HFFc6 (cell line): ENCODE data around the gene MYOG. TPM values are rescaled to one million over a fixed set of nuclear protein-coding genes. Genes with fewer than 3 reads are reported as not detected.

Experiments used
- DNase-seq: peaks from one replicate; pipeline ENCODE4 v3.0.0-alpha.2; 2018
- H3K27ac Mint-ChIP-seq: 2 replicates; pipeline ENCODE4 v1.8.0; 2020; ENCODE audit warnings: mild to moderate bottlenecking, mixed read lengths
- H3K27me3 Mint-ChIP-seq: 2 replicates; pipeline ENCODE4 v1.8.0; 2021; ENCODE audit warnings: mild to moderate bottlenecking, moderate library complexity, mixed read lengths; ENCODE audit not compliant: insufficient read depth
- H3K36me3 Mint-ChIP-seq: 2 replicates; pipeline ENCODE4 v1.8.0; 2021; ENCODE audit warnings: low read depth, mixed read lengths
- H3K4me1 Mint-ChIP-seq: 2 replicates; pipeline ENCODE4 v1.8.0; 2020; ENCODE audit warnings: low read depth, mixed read lengths
- H3K4me3 Mint-ChIP-seq: 2 replicates; pipeline ENCODE4 v1.8.0; 2020; ENCODE audit warnings: mild to moderate bottlenecking, moderate library complexity, mixed read lengths
- H3K9me3 Mint-ChIP-seq: 2 replicates; pipeline ENCODE4 v1.8.0; 2020; ENCODE audit warnings: mild to moderate bottlenecking, mixed read lengths
- CTCF ChIP-seq: fragments of 200-600 bp; sonication (generic); IDR thresholded peaks from 2 replicates; pipeline ENCODE4 v1.5.0; 2021; ENCODE audit warnings: antibody characterized with exemption, mild to moderate bottlenecking
- total RNA-seq, 6 experiments: library from RNA; stranded (reverse); fragmentation: NEBNext Ultra II Directional; extraction: Animal tissue kit (Norgen Biotek cat#: 25700); gene quantifications; 2 replicates in 1 of 6; 3 replicates in 5 of 6; pipeline ENCODE4 v1.2.3, GENCODE V29; 2021

The MYOG gene
- total RNA-seq, 6 experiments from 2014 or later = not detected

DNA sequence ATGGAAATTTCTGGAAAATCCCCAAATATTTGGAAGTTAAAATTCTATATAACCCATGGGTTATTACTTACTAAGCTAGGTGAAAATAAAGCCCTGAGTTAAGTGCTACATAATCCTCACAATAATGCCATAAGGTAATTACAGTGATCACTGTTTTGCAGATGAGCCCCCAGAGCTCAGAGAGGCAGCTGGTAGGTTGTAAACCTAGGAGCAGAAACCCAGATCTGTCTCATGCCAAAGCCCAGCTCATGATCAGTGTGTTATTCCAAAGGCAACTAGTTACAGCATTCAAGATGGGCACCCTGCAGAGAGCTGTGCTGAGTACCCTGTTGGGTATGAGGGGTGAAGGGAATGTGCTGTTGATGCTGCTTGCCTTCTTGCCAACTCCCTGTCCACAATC is 10.8 kb upstream of the MYOG start:
- H3K27ac Mint-ChIP-seq = no peak overlapping the region
- peaks cover 39% of the 10 kb centered on the region for H3K27me3 Mint-ChIP-seq
- TF ChIP-seq CTCF = no peak
- no peaks in the 10 kb centered on the region for H3K4me1 Mint-ChIP-seq
- no peak for DNase-seq
- H3K9me3 Mint-ChIP-seq = peaks cover 16% of the 10 kb centered on the region
- peaks cover 13% of the 10 kb centered on the region; the same call in 1 of the 2 replicates for H3K36me3 Mint-ChIP-seq
- no peak overlapping the region for H3K4me3 Mint-ChIP-seq

DNA sequence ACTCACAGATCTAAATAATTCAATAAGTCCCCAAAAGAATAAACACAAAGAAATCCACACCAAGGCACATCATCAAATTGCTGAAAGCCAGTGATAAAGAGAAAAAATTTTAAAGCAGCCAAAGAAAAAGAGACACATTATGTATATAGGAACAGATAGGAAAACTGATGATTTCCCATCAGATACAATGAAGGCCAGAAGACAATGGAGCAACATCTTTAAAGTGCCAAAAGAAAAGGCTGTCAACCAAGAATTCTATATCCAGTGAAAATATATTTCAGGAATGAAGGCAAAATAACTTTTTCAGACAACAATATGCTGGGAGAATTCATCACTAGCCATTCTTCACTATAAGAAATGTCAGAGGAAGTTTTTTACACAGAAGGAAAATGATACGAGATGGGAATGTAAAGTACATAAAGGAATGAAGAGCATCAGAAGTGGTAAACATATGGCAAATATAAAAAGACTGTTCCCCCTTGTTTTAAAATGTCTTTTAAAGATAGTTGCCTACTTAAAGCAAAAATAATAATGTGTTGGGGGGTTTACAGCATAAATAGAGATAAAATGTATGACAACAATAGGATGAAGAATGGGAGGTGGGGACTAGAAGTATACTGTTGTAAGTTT is 9.4 kb upstream of the MYOG start:
- no peaks in the 10 kb centered on the region; the same call in 1 of the 2 replicates for H3K4me1 Mint-ChIP-seq
- no peak overlapping the region for H3K27ac Mint-ChIP-seq
- DNase-seq = no peak
- peaks cover 38% of the 10 kb centered on the region for H3K27me3 Mint-ChIP-seq
- TF ChIP-seq CTCF = no peak
- no peak overlapping the region for H3K4me3 Mint-ChIP-seq
- peaks cover 16% of the 10 kb centered on the region for H3K9me3 Mint-ChIP-seq
- peaks cover 13% of the 10 kb centered on the region; the same call in 1 of the 2 replicates for H3K36me3 Mint-ChIP-seq

- Mint-ChIP-seq H3K27me3 (peaks cover 45% of the 10 kb centered on the region), H3K27ac (no peak overlapping the region)
- no peak for TF ChIP-seq CTCF
Measured at GRCh38 chr1:203093754-203094410, 8.1 kb upstream of the MYOG start.

GRCh38 chr1:203091761-203092330 is 6.0 kb upstream of the MYOG start:
- TF ChIP-seq CTCF = no peak
- H3K27me3 Mint-ChIP-seq = peaks cover 34% of the 10 kb centered on the region
- H3K9me3 Mint-ChIP-seq = peaks cover 16% of the 10 kb centered on the region

More at GRCh38 chr1:203093754-203094410, 8.1 kb upstream of the MYOG start:
- H3K4me1 Mint-ChIP-seq = no peaks in the 10 kb centered on the region; the same call in 1 of the 2 replicates
- H3K36me3 Mint-ChIP-seq = peaks cover 13% of the 10 kb centered on the region; the same call in 1 of the 2 replicates
- H3K9me3 Mint-ChIP-seq = peaks cover 16% of the 10 kb centered on the region
- DNase-seq = no peak
- H3K4me3 Mint-ChIP-seq = no peak overlapping the region

DNA sequence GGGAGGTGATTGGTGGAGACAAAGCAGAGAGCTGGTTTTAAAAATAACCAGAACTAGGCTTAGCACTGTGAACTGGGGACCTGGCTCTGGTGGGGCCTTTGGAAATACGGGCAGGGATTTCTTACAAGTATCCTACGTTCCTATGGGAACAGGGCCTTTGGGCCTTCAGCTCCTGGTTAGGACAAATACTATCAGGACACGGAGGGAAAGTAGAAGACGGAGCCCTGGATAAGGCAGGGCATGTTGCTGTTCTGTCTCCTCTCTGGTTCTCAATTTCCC is 5.3 kb upstream of the MYOG start:
- Mint-ChIP-seq H3K4me1 (no peaks in the 10 kb centered on the region; the same call in 1 of the 2 replicates), H3K4me3 (no peak overlapping the region), H3K27ac (no peak overlapping the region), H3K27me3 (peaks cover 35% of the 10 kb centered on the region), H3K36me3 (peaks cover 13% of the 10 kb centered on the region; the same call in 1 of the 2 replicates), H3K9me3 (peaks cover 16% of the 10 kb centered on the region)
- TF ChIP-seq CTCF = no peak
- DNase-seq = no peak

More at GRCh38 chr1:203091761-203092330, 6.0 kb upstream of the MYOG start:
- no peaks in the 10 kb centered on the region; the same call in 1 of the 2 replicates for H3K4me1 Mint-ChIP-seq
- H3K27ac Mint-ChIP-seq = no peak overlapping the region
- H3K4me3 Mint-ChIP-seq = no peak overlapping the region
- peaks cover 13% of the 10 kb centered on the region; the same call in 1 of the 2 replicates for H3K36me3 Mint-ChIP-seq
- no peak for DNase-seq
